ENCODE measurements around the gene CBX6.
"Not testable (repeated sequence)": the region's sequence is repeated elsewhere in the genome, so short reads cannot be mapped to it uniquely, and the experiment has no call there.

Gene CBX6

DNA sequence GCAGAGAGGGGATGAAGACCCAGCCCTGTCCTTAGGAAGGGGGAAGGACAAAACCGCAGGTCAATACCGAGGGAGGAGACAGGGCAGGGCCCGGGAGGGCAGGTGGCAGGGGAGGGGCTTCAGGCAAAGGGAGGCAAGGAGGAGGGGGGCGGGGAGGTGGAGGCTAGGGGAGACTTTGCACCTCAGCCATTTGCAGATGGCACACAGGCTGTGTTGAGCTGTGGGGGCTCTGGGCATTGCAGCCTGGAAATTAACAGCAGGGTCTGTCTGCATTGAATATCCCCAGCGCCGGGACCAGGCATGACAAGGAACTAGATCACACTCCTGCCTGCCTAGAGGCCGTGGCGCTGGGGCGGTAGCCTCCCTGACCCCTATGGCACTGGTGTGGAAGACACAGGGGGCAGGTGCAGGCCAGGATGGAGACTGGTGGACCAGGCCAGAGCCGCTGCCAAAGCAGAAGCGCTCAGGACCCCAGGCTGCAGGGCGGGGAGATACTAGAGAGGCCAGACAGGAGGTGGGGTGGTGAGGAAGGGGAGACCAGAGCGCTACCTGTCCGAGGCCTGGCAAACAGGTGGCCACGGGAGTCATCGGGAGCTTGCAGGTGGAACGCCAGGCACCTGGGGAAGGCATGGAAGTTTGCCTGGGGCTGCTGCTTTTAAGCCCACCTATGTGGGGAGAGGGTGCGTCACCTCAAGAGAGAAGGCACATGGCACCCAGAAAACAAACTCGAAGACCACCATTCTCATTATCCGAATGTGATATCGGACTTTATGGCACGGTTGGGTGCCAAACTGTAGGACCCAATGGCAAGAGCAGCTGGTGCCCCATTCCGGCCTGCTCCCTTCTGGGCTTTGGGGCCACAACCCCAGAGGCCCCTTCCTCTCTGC, 11.5 kb downstream of the CBX6 start:
- no peak for DNase-seq

DNA sequence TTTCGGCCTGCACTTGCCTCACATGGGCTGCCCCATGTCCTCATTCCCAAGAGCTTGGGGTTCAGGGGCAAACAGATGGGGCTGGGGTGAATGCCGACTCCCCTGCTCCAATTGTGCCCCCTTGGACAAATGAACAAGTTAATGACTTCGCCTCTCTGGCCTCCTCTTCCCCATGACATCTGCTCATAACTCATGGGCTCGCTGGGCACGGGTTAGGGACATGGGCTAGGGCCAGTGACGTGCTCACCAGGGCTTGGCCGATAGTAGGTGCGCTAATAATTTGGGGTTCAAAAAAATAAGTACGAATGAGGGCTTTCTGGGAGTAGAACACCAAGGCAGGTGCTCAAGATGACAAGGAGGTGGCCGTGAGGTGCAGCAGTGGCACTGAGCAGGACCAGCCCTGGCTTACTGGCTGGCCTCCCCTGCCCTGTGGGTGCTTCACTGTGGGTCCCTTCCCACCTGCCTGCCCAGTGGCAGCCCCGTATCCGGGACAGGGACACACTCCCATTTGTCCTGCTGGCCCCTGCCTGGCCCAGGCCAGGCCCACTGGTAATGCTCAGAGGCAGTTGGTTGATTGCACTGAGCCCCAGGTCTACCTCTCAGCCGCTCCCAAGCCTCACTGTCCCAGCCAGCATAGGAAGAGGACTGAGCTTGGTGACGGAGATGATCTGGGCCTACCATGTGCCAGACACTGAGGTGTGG, 12.3 kb downstream of the CBX6 start:
- no peak for DNase-seq

DNA sequence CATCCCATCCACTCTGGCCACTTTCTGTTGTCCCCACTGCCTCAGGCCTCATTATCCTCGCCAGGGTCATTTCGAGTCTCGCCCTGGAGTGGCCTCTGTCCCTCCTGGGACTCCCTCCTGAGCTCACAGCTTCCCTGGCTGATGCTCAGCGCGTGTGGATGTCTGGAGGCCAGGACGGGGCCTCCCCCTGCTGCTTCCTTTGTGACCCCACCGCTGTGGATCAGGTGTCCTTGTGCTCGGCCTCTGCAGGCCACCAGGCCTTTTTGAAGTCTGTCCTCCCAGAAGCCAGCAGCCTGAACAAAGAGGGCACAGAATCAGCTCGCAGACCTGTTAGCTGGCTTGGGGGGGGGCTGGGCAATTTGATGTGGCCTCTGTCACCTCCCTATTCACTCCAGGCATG, 13.5 kb downstream of the CBX6 start:
- DNase-seq, result no peak

DNA sequence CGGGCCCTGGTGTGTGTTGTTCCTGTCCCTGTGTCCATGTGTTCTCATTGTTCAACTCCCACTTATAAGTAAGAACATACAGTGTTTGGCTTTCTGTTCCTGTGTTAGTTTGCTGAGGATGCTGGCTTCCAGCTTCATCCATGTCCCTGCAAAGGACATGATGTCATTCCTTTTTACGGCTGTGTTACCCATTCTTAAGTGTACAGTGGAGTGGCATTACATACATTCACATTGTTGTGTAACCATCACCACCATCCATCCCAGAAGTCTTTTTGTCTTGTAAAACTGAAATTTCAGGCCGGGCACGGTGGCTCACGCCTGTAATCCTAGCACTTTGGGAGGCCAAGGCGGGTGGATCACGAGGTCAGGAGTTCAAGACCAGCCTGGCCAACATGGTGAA, 17.5 kb downstream of the CBX6 start:
- not testable (repeated sequence) for DNase-seq

DNA sequence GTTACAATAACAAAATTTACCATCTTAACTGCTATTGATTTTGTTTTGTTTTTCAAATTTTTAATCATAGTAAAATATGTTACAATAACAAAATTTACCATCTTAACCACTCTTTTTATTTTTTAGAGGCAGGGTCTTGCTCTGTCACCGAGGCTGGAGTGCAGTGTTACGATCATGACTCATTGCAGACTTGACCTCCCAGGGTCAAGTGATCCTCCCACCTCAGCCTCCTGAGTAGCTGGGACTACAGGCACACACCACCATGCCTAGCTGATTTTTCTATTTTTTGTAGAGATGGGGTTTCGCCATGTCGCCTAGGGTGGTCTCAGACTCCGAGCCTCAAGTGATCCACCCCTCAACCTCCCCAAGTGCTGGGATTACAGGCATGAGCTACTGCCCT, 18.1 kb downstream of the CBX6 start:
- not testable (repeated sequence) for DNase-seq

DNA sequence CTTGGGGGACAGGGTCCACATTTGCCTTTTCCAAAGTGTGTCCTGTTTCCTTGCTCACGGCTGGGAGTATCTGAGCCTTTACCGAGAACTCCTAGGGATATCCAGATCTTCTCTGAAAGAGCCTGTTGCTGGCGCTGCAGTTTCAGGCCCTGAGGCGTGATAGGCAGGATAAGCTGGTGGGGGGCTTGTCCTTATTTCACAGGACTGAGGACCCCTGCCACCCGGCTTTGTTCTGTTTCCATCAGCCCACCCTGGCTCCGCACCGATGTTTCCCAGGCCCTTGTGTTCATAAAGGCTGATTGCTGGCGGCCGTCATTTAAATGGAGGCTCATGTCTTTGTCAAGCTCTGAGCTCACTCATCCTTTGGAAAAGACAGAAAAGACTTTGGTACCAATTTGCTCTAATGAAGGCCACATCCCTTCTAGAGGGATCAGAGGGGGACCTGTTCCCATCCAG, 18.8 kb downstream of the CBX6 start:
- DNase-seq, result no peak

DNA sequence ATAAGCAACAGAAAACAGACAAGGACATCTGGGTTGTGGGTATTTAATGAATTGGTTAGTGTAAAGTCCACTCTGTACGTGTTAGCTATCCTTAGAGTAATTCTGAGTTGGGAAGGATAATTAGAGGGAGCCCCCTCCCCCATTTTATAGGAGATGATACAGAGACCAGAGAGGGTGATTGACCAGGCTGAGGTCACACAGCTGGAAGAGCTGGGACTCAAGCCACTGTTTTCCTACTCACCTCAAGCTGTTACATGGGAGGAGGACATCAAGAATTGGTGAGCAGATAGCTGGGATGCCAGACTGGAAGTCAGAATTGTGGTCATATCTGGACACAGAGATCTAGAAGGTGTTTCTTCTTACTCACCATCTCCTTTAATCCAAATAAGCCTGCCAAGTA, 19.5 kb downstream of the CBX6 start:
- DNase-seq, result no peak

DNA sequence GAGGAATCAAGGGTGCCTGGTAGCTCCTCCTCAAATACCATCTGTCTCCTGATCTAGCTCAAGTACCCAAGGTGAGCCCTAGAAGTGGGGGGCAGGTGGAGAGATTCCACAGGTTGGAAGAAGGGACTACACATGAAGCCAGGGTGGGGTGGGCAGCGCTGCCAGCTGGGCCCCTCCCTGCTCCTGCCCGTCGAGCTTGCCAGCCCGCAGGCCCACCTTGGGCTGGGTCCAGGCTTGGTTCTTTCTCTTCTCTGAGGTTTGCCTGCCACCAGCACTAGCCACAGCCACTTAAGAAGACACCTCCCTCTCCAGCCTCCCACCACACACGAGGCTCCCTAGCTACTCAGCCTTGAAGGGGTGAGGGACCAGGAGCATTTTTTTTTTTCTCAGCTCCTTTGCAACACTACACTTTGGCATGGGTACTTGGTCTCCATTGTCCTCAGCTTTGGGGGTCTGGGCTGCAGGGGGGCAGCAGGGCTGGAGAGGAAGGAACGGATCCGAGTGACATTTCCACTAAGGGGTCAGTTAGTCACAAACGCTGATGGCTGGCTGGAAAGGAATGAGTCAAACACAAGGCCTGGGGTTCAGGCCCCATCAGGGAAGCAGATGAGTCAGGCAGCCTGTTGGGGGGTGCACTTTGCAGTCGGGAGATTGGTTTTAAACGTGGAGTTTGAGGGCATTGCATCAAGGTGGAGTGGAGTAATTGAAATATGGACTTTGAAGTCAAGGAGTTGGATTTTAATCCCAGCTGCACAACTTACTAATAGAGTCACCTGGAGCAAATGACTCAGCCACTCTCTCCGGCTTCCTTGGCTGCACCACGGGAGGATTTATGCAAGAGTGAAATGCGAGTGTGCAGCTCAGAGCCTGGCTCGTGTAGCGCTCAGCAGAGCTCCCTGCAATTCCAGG, 20.8 kb downstream of the CBX6 start:
- no peak for DNase-seq

DNA sequence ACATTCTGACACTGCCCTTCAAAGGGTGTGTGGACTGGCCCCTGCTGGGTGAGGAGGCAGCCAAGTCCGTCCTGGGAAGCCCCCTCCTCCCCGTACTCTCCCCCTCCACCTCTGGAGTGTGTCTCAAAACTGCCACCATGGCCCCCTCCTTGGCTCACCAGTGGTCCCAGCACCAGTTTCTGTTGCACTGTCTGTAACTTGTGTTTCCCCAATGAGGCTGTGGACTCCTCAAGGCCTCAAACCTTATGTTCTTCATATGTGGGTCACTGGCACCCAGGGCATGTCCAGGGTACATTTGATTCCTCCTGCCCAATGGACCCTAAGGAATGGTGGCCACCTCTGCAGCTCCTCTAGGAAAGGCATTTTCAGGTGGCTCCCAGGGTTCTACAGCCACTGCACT, 21.6 kb downstream of the CBX6 start:
- no peak for DNase-seq

DNA sequence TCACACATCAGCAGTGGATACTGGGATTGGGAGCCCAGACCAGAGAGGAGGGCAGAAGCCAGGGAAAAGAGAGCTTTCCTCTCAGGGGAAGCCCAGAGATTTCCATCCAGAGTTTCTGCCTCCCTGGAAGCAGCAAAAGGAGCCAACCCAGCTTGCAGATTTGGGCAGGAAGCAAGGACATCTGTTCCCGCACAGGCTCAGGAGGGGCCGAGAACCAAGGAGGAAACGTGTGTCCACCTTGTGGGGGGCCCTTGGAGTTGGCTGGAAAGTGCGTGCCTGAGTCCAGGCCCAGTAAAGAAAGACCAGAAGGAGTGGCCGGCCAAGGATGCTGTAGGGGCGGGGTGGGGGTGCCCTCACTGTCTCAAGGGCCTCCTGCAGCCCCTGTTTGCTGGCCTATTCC, 22.2 kb downstream of the CBX6 start:
- DNase-seq, result no peak

DNA sequence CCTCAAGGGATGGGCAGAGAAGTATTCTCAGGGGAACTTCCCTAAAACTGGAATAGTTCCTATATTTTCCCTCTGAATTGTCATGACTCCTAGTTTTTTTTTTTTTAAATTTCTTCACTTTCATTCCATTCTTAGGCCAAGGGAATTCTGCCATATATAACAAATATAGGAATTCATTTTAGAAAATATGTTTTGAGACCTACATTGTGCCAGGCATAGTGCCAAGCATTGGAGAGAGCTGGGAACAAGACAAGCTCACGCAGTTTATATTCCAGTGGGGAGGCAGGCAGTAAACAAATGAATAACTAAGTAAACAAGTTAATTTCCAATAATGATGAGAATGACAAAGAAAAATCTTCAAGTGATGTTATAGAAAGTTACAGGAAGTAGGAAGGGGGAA, 25.6 kb downstream of the CBX6 start:
- no peak for DNase-seq

DNA sequence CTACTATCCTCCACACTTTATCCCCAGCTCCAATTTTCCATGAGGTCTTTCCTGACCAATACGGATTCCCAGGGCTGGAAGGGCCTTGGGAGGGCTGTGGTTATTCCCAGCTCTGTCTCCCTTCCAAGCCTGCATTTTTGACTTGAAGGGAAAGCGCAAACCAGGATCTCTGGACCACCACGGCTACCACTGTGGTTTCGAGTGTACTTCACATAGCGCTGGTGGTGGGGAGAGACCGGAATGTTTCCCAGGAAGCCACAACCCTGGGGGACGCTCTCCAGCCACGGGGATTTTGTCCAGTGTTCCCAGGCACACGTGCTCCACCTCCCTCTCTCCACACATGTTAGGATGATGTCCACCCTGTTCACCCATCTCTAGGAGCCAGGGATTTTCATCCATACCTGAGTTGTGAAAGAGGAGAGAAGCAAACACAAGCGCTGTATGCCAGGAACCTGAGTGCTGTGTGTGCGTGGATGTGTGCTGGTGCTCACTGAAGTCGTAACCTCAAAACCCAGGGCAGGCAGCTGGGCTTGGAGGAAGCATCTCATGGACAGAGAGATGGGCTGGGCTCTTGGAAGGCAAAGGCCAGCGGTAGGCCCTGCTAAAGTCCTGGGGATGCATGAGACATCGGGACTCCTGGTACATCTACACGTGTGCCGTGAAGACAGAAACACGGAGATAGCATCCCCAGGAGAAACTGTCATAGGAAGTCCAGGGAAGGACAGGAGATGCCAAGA, 26.8 kb downstream of the CBX6 start:
- DNase-seq, result no peak

DNA sequence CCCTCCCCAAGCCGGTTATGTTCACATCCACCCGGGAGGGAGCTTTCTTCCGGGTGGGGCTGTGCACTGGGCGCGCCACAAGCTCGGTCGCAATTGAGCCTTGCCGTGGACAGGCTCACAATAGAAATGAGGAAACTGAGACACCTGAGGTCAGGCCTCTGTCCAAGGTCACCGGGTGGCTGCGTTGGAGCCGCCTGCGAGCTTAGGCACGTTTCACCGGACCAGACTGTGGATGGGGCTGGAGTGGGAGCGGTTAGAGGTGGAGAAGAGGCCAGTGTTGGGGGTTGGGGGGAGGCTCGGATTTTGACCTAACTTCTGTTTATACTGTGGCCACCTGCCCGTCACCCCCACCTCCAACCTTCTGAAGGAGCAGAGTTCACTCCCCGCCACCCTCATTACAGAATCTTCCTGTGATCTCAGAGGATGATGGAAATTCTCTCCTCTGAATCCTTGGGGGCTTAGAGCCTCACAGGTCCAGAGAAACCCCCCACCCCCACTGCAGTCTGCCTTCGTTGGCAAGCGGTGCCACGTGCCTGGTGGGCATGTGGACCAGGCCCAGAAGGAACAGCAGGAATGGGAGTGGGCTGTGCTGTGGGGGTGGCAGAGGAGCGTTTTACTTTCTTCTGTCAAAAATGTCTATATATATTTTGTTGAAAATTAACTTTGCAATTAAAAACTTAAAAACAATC, 27.6 kb downstream of the CBX6 start:
- no peak for DNase-seq

DNA sequence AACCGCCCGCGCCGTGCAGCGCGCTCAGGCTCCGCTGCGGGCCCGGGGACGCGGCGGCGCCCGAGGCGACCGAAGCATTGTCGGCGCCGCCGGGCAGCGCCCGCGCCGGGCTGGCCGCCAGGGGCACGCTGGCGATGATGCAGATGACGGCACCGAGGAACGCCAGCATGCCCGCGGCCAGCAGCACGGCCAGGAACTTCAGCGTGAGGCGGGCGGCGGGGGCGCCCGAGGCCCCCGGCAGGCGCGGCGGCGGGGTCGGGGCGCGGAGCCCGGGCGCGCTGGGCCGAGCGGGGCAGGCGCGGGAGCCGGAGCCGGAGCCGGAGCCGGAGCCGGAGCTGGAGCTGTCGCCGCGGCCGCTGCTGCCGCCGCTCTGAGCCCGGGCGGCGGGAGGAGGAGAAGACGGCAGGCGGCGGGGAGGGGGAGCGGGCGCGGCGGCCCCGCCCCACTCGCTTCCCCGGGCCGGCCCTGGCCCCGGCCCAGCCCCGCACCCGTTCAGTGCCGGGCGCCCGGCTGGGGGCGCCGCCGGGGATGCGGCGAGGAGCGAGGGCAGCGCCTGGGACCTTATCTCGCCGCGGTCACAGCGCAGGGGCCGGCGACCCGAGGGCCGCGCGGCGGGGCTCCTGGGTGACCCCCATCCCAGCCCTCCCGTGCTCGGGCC, 28.2 kb downstream of the CBX6 start, which contains the start of gene NPTXR:
Gene NPTXR (minus strand): TSS at position 372 of the 658 bp plus-strand sequence.
- peak; percentile 27 to 31 for DNase-seq

DNA sequence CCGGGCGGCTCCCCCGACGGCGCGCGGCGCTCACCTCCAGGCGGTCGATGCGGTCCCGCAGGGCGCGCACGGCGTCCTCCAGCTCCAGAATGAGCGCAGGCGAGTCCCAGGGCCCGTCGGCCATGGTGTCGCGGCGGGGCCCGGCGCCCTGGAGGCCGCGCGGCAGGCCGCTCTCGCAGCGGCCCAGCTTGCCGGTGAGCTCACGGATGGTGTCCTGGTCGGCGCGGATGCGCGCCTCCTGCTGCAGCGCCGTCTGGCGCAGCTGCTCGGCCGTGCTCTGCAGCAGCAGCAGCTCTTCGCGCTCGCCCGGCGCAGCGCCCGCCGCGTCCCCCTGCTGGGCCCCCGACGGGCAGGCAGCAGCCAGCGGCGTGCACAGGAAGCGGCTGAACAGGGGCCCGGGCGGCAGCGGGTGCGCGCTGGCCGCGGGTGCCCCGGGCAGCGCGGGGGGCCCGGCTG, 28.8 kb downstream of the CBX6 start:
- peak; percentile 13 to 24 for DNase-seq

DNA sequence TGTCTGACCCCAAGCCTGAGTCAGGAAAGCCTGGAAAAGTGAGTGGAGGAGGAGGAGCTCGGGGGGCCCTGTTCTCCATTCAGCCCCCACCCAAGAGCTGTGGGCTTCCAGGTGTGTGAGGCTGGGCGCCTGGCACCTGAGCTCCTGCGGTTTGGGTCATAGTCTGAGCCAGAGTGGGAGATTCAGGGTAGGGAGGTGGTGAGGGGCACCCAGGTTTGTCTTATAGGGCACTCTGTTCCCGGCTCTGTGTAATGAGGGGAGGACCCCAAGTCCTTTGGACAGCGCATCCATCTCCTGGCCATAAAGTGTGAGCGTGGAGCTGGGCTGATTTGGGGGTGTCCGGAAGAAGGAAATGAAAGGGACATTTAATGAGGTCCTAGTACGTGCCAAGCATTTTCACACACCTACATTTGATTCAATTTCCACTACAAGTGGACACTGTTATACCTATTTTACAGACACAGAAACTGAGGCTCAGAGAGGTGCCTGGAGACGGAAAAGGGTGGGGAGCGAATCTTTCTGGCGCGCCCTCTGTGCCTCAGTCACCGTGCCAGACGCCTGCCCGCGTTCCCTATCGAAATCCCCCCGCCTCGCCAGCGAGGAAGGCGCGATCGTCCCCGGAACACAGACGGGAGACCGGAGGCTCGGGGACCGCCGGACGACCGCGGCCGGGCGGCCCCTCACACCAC, 29.4 kb downstream of the CBX6 start:
- no peak for DNase-seq

DNA sequence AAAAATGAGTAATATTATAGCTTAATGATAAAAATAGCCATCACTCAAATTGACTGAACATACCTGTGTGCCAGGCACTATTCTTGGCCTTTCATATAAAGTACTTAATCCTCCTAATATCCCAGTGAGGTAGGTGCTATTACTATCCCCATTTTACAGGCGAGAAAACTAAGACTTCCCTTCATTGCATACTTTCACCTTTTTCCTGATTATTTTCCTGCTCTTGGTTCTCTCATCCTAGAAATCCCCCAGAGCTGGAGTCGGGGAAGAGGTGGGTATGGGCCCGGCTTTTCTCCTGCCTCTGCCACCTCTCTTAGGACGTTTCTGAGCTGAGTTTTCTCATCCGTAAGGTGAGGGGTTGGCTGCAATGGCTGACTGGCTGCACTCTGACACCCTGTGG, 30.4 kb downstream of the CBX6 start:
- no peak for DNase-seq

DNA sequence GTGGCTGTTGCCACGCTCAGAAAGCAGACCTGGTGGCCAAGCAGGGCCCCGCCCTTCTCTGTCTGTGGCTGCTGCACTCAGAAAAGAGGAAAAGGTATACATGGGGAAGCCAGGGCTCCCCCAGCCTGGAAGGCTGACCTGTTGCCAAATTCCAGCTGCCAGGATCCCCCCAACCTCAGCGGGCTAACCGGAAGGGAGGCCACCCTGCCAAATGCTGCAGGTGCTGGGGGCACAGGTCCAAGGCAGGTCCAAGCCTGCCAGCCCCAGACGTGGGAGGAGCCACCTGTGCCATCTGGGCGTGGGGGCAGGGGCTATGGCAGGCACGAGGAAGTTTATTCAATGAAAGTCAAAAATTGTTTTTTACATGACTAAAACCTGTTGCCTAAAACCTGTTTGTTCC, 30.8 kb downstream of the CBX6 start:
- DNase-seq, result no peak

DNA sequence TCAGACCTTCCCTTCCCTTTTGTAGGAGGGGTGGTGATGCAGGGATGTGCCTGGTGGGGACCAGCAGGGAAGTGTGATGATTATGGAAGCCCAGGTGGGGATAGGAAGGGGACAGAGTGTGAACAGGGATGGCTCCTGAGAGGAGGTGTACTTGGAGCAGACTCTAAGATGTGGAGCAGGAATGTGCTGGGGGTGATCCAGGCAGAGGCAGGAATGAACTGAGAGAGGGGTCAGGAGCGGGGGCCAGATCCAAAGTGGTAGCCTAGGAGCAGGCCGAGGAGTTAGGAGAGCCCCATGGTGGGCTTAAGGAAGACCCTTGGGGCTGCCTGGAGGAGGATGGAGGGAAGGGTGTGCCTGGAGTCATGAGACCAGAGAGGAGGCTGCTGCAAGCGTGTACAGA, 31.9 kb downstream of the CBX6 start:
- no peak for DNase-seq

DNA sequence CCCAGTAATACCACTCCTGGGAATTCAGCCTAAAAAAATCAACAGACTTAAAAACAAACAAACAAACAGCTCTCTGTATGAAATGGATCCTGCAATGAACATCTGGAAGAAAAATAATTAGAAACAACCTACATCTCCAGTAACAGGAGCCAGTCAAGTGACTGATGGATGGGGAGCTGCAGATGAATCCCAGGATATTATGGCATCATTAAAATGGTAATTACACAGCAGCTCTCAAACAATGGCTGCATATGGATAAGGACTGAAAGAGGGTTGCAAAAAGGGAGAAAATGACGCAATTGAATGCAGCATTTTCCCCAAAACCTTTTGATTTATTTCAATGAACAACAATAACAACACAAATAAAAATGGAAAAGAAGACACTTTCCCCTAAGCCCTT, 32.3 kb downstream of the CBX6 start:
- DNase-seq, result no peak

Measured in inflammatory macrophage treated with lipopolysaccharide for 1 hour (primary cell).